Suprapubic skin (tissue), 4 donors: ENCODE measurements around the gene SIAH2.

ENCODE experiments used
- CTCF ChIP-seq, 2 donors: fragments of 200-600 bp in 1 of 2; fragments of 450-650 bp in 1 of 2; sonication (generic) in 1 of 2; IDR thresholded peaks; one replicate each; pipeline ENCODE4 v1.5.1; 2016 to 2019; ENCODE audit warnings: antibody characterized with exemption in 2 of 2, mild to moderate bottlenecking in 1 of 2, moderate library complexity in 1 of 2
- EP300 ChIP-seq: sonication (generic); formaldehyde crosslinking; IDR thresholded peaks from one replicate; pipeline ENCODE4 v1.6.1; 2017; ENCODE audit warnings: antibody characterized with exemption
- POLR2A ChIP-seq, 2 donors: fragments of 450-650 bp; IDR thresholded peaks; one replicate each; pipeline ENCODE4 v1.6.1; 2017; ENCODE audit warnings: antibody characterized with exemption in 2 of 2, mild to moderate bottlenecking in 2 of 2, moderate library complexity in 2 of 2
- POLR2AphosphoS5 ChIP-seq, 3 donors: sonication (generic); formaldehyde crosslinking; IDR thresholded peaks; one replicate each; pipeline ENCODE4 v1.6.1; 2017; ENCODE audit warnings: antibody characterized with exemption in 3 of 3

- TF ChIP-seq CTCF (IDR thresholded peaks at IDR 0.05) (no peak), POLR2A (IDR thresholded peaks at IDR 0.05) (no peak), EP300 (no peak), POLR2AphosphoS5 (IDR thresholded peaks at IDR 0.05) (no peak)
Observed at GRCh38 chr3:150746791-150747590, 16.0 kb downstream of the SIAH2 start.
